Fibroblast of lung (primary cell): ENCODE measurements around the gene ODR4.
A peak's percentile ranks its signal among the peaks of the same experiment; 100 is the strongest.

Experiments
- EZH2 ChIP-seq: IDR thresholded peaks from 2 replicates; pipeline ENCODE4 v1.5.1; 2012; ENCODE audit warnings: low read length, control low read depth, mild to moderate bottlenecking; ENCODE audit errors: missing control alignments
- TF ChIP-seq, protein P1 (sequence below), 2 donors: IDR thresholded peaks in 1 of 2; conservative IDR thresholded peaks in 1 of 2; 1 replicate in 1 of 2; 2 replicates in 1 of 2; pipeline ENCODE4 v1.5.1; 2011 to 2012; ENCODE audit warnings: low read length in 2 of 2, control low read depth in 1 of 2, inconsistent platforms in 1 of 2, low read depth in 1 of 2, mild to moderate bottlenecking in 1 of 2

DNA sequence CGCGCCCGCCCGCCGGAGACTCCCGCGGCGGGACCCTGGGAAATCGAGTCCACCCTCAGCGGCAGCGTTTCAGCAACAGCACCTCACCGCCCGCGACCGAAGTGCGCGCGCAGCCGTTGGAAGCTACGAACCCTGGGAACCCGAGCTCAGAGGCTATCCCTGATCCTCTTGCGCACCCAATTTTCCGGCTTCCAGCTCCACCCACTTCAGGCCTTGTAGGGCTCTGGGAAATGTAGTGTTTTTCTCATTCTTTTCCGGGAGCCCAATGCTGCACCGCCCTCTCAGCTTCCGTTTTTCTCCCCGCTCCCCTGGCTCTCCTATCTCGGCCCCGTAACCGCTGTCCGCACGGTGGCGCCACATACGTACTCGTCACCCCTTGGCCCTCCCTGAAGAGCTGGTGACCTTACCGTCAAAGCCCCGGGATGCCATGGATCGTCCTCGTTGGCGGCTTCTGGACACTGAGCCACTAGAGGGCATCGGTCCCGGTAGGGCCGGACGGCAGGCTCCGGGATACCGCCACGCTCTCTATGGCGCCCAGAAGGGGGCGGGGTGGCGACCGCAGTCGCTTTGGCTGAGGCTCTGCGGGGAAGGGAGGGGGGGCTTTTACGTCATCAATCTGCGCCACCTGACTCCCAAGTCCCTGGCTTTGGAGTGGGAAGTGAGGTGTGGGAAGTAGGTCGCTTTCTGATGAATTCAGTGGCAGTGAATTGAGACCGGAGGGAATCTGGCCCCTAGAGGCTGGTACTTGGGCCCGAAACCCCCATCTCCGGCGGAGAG is at the start of gene ODR4, which contains the start of gene TPR:
- no peak for TF ChIP-seq EZH2
- TF ChIP-seq, protein P1, sequence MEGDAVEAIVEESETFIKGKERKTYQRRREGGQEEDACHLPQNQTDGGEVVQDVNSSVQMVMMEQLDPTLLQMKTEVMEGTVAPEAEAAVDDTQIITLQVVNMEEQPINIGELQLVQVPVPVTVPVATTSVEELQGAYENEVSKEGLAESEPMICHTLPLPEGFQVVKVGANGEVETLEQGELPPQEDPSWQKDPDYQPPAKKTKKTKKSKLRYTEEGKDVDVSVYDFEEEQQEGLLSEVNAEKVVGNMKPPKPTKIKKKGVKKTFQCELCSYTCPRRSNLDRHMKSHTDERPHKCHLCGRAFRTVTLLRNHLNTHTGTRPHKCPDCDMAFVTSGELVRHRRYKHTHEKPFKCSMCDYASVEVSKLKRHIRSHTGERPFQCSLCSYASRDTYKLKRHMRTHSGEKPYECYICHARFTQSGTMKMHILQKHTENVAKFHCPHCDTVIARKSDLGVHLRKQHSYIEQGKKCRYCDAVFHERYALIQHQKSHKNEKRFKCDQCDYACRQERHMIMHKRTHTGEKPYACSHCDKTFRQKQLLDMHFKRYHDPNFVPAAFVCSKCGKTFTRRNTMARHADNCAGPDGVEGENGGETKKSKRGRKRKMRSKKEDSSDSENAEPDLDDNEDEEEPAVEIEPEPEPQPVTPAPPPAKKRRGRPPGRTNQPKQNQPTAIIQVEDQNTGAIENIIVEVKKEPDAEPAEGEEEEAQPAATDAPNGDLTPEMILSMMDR (conservative IDR thresholded peaks at IDR 0.05 in 1 of 2, IDR thresholded peaks at IDR 0.05 in 1 of 2; ENCODE audit: low read depth in 1 of 2, low read length in 2 of 2), result peak; percentile 79 to 80
